Common myeloid progenitor, CD34-positive (primary cell): ENCODE results near the gene MBD5.

Experiments used
- CTCF ChIA-PET: fragments of 350-600 bp; sonication (Branson Sonifier 250); formaldehyde crosslinking; loops from one replicate; lab custom pipeline; 2021; ENCODE audit warnings: antibody characterized with exemption; lab: Charles Lee
- POLR2A ChIA-PET: fragments of 350-600 bp; sonication (Branson Sonifier 250); formaldehyde crosslinking; loops from one replicate; lab custom pipeline; 2021; ENCODE audit warnings: antibody characterized with exemption; lab: Charles Lee
- DNase-seq, 3 donors: peaks; one replicate each; pipeline versions ENCODE4 v3.0.0 to v3.0.0-alpha.2; 2013
- H3K27ac ChIP-seq, 2 experiments: 1 replicate in 1 of 2; 2 replicates in 1 of 2; pipeline ENCODE4 v1.7.0; 2013; ENCODE audit warnings: inconsistent platforms in 2 of 2, low read length in 2 of 2, mild to moderate bottlenecking in 2 of 2, low read depth in 1 of 2, moderate library complexity in 1 of 2; ENCODE audit not compliant: severe bottlenecking in 2 of 2, insufficient read depth in 1 of 2, poor library complexity in 1 of 2
- H3K27me3 ChIP-seq, 5 experiments: replicated peaks in 2 of 5; 1 replicate in 3 of 5; 2 replicates in 2 of 5; pipeline versions ENCODE4 v1.6.1 to v1.7.0; 2013; ENCODE audit warnings: low read length in 4 of 5, mild to moderate bottlenecking in 2 of 5, moderate library complexity in 2 of 5, inconsistent platforms in 1 of 5; ENCODE audit not compliant: insufficient read depth in 5 of 5, control insufficient read depth in 4 of 5
- H3K36me3 ChIP-seq, 4 experiments: 1 replicate in 2 of 4; 2 replicates in 2 of 4; pipeline versions ENCODE4 v1.6.1 to v1.7.0; 2013; ENCODE audit warnings: low read length in 3 of 4, control low read depth in 1 of 4, mild to moderate bottlenecking in 1 of 4; ENCODE audit not compliant: control insufficient read depth in 4 of 4, insufficient read depth in 4 of 4
- H3K4me1 ChIP-seq, 4 experiments: 1 replicate in 3 of 4; 2 replicates in 1 of 4; pipeline versions ENCODE4 v1.6.1 to v1.7.1; 2013; ENCODE audit warnings: low read length in 3 of 4, mild to moderate bottlenecking in 3 of 4, control low read depth in 1 of 4, inconsistent platforms in 1 of 4, moderate library complexity in 1 of 4; ENCODE audit not compliant: control insufficient read depth in 4 of 4, insufficient read depth in 4 of 4; ENCODE audit errors: control extremely low read depth in 1 of 4
- H3K4me3 ChIP-seq, 7 experiments: 1 replicate in 4 of 7; 2 replicates in 3 of 7; pipeline versions ENCODE4 v1.5.1 to v1.7.0; 2013; ENCODE audit warnings: mild to moderate bottlenecking in 7 of 7, low read length in 6 of 7, moderate library complexity in 6 of 7, inconsistent platforms in 2 of 7, low read depth in 2 of 7, control low read depth in 1 of 7; ENCODE audit not compliant: insufficient read depth in 4 of 7, control insufficient read depth in 1 of 7; ENCODE audit errors: extremely low read depth in 1 of 7
- H3K9me3 ChIP-seq, 5 experiments: 1 replicate in 4 of 5; 2 replicates in 1 of 5; pipeline versions ENCODE4 v1.6.1 to v1.7.1; 2013; ENCODE audit warnings: low read length in 4 of 5, mild to moderate bottlenecking in 2 of 5, inconsistent platforms in 1 of 5, low read depth in 1 of 5, moderate library complexity in 1 of 5; ENCODE audit not compliant: control insufficient read depth in 4 of 5, insufficient read depth in 2 of 5; ENCODE audit errors: control extremely low read depth in 1 of 5
- WGBS: methylation state at CpG from one replicate; pipeline ENCODE4 v1.1.5; 2013; ENCODE audit not compliant: insufficient coverage; 5-methylcytosine and 5-hydroxymethylcytosine counted together

The MBD5 gene

DNA sequence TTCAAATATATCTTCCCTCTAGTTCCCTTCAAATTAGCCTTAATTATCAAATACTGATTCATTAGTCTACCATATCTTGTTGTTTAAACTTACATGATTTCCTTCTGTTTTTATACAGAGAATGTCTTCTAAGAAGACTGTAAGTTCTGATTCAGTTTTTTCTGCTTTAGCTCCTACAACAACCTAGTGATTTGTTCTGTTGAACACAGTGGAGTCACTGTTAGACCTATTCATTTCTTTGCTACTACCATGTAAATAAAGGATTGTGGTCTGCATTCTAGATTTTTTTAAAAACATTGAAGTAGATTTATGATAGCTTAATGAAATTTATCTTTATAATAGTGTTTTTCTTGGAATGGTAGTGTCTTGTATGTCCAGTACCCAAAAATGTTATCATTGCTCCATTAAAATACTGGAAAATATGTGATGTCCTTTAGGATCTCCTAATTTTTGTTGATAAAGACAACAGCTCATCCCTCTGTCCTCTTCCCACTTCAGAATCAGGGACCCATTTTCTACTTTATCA lies 146.4 kb downstream of the MBD5 start:
- CTCF ChIA-PET = no interaction called here
- POLR2A ChIA-PET = no interaction called here
- Histone ChIP-seq H3K36me3 (peaks cover 0 to 4% (median 0%) of the 10 kb centered on the region in 4 experiments), H3K9me3 (no peaks in the 10 kb centered on the region), H3K27me3 (no peaks in the 10 kb centered on the region), H3K4me3 (no peak overlapping the region), H3K27ac (no peak overlapping the region), H3K4me1 (no peaks in the 10 kb centered on the region)
- DNase-seq = no peak

DNA sequence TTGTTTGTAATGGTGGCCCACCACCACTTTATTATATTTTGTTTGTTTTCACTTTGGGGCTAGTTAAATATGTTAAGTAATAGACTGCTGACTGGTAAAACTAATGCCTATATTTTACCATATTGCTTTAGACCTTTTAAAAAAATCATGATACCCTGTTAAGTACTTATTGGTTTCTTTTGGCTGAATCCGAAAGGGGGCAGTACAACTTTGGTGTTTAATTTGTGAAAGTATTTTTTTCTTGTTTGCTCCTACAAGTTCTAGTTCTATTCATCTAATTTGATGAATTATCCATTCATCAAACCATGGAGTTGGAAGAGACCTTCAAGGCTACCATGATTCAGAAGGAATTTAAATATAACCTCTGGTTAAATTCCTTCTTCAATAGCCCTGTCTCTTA lies 147.0 kb downstream of the MBD5 start:
- peaks cover 0 to 4% (median 0%) of the 10 kb centered on the region in 5 experiments for H3K9me3 ChIP-seq
- H3K27me3 ChIP-seq = no peaks in the 10 kb centered on the region
- ChIA-PET CTCF (no interaction called here), POLR2A (no interaction called here)
- DNase-seq = no peak
- no peaks in the 10 kb centered on the region for H3K4me1 ChIP-seq
- H3K27ac ChIP-seq = no peak overlapping the region
- H3K36me3 ChIP-seq = peaks cover 0 to 5% (median 0%) of the 10 kb centered on the region in 4 experiments
- WGBS = no CpG with 5 or more reads among the region's 1 CpG
- H3K4me3 ChIP-seq = no peak overlapping the region

DNA sequence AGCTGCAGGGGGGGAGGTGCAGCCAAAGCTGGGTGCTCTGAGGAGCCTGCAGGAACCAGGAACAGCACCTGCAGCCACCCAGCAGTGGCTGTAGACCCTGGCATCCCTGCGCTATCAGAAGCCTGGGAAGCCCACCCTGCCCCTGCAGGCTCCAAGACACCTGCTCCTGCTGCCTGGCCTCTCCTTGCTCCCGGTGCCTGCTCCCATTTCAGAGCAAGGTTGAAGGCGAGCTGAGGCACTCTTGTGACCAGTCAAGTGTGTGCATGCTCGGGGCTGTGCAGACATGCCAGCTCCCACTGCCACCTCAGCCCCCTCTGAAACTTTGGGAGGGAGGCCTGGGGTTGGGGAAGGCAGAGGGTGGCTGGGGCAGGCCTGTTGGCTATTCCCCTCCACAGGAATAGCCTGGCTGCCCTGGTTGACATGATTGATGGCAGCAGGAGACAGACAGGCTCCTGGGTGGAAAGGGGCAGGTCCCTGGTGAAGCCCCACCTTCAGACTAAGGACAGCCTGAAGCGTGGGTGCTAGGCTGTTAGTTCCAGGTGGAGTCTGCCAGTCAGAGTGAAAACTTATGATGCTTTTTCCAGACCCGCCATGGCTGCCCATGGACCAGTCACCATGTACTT lies 151.4 kb downstream of the MBD5 start:
- DNase-seq = no peak
- WGBS = 98% methylated on average over 6 of the region's 6 CpGs
- POLR2A ChIA-PET = no interaction called here
- no peak overlapping the region for H3K27ac ChIP-seq
- no peak overlapping the region for H3K4me3 ChIP-seq
- no peaks in the 10 kb centered on the region for H3K4me1 ChIP-seq
- H3K9me3 ChIP-seq = peaks cover 0 to 4% (median 0%) of the 10 kb centered on the region in 5 experiments
- H3K36me3 ChIP-seq = peaks cover 0 to 8% (median 0%) of the 10 kb centered on the region in 4 experiments
- no peaks in the 10 kb centered on the region for H3K27me3 ChIP-seq
- CTCF ChIA-PET = no interaction called here

DNA sequence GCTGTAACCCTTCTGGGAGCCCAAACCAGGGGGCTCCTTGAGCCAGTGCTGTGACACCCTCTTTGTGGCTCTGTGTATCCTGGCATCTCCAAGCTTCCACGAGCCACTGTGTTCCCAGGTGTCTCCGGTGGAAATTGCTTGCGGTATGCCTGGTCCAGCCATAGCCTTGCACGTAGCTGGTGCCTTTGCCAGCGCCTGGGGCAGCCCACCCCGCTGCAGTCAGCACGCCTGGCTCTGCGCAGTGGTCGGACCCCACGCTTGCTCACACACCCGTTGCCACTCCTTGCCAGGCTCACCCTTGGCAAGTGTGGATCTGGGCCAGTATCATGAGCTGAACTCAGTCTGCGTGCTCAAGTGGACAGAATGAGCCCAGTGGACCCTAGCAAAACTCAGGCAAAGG lies 152.3 kb downstream of the MBD5 start:
- no peaks in the 10 kb centered on the region for H3K4me1 ChIP-seq
- H3K9me3 ChIP-seq = peaks cover 0 to 4% (median 0%) of the 10 kb centered on the region in 5 experiments
- no peak for DNase-seq
- ChIA-PET POLR2A (no interaction called here), CTCF (no interaction called here)
- no peak overlapping the region for H3K27ac ChIP-seq
- H3K36me3 ChIP-seq = peaks cover 0 to 8% (median 0%) of the 10 kb centered on the region in 4 experiments
- no peaks in the 10 kb centered on the region for H3K27me3 ChIP-seq
- peak overlapping the region in 1 of 7 experiments; percentile 7 for H3K4me3 ChIP-seq
- over 99% methylated on average over 12 of the region's 12 CpGs for WGBS

DNA sequence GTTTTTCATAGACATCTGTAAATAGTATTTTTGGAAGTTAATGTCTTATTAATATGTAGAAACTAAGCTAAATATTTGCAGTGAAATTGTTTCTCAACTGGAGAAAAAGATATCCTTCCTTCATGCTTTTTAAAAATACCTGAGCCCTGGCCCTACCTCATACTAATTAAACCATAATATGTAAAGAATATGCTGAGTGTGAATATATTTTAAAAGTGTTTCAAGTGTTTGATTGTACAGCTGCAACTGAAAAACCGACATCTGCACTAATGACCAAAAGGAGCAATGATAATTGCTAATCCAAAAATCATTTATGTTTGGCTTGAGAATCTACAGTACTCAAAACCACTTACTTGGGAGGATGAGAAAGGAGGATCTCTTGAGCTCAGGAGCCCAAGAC lies 156.7 kb downstream of the MBD5 start:
- H3K36me3 ChIP-seq = peaks cover 2 to 13% (median 3%) of the 10 kb centered on the region in 4 experiments
- ChIA-PET CTCF (no interaction called here), POLR2A (no interaction called here)

DNA sequence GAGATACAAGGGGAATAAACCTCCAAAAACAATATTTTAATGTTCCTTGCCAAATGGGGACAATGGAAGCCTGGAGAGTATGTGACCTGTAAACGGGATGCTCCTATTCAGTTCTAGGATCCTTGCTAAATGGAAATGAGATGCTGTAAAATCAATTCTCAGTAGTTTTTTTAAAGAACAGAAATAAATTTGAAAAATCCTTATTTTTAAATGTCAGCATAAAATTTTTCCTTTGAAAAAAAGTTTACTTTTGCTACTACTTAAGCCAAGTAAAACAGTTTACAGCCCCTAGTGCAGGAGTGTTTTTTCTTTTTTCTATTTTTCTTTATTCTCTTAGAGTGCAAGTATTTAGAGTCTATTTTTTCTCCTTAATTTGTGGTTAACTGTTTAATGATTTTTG lies 158.8 kb downstream of the MBD5 start:
- no peak for DNase-seq
- Histone ChIP-seq H3K4me3 (no peak overlapping the region), H3K27me3 (no peaks in the 10 kb centered on the region), H3K36me3 (peaks cover 2 to 16% (median 6%) of the 10 kb centered on the region in 4 experiments), H3K4me1 (no peaks in the 10 kb centered on the region), H3K27ac (no peak overlapping the region), H3K9me3 (peaks cover 0 to 2% (median 0%) of the 10 kb centered on the region in 5 experiments)
- ChIA-PET POLR2A (no interaction called here), CTCF (no interaction called here)
- WGBS = no CpG with 5 or more reads among the region's 1 CpG

More for the DNA sequence above, 156.7 kb downstream of the MBD5 start:
- DNase-seq = no peak
- no peak overlapping the region for H3K4me3 ChIP-seq
- peaks cover 0 to 2% (median 0%) of the 10 kb centered on the region in 5 experiments for H3K9me3 ChIP-seq
- no peaks in the 10 kb centered on the region for H3K27me3 ChIP-seq
- H3K4me1 ChIP-seq = no peaks in the 10 kb centered on the region
- H3K27ac ChIP-seq = no peak overlapping the region
- no CpG with 5 or more reads among the region's 1 CpG for WGBS

DNA sequence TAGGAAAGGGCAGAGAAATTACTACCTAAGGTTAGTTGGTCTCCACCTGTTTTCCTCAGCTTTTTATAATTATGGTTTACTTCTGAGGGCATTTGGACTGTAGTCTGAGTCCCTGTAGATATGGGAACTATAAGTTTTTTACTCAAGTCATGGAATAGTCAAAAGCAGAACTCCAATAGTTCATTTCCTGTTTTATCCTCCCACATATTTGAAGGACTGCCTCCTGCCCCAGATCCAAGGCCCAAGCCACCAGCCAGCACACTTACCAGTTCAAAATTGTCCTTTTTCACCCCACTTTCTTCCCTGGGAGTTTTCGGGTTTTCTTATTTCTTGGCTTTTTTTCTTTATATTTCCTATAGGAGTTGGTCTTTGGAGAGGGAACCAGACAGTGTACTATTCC lies 164.1 kb downstream of the MBD5 start:
- no peak for DNase-seq
- Histone ChIP-seq H3K9me3 (peaks cover 0 to 3% (median 0%) of the 10 kb centered on the region in 5 experiments), H3K4me3 (no peak overlapping the region), H3K4me1 (no peaks in the 10 kb centered on the region), H3K27ac (no peak overlapping the region), H3K36me3 (peaks cover 2 to 33% (median 8%) of the 10 kb centered on the region in 4 experiments), H3K27me3 (no peaks in the 10 kb centered on the region)
- CTCF ChIA-PET = no interaction called here
- POLR2A ChIA-PET = no interaction called here
- no CpG with 5 or more reads among the region's 1 CpG for WGBS
